ENCODE results near the gene IMPACT. TPM values are rescaled to one million over a fixed set of nuclear protein-coding genes. Genes with fewer than 3 reads are reported as not detected.

IMPACT gene
- total RNA-seq, 1 donor from 2014 or later = 31.5 TPM

- no peak overlapping the region for H3K4me3 ChIP-seq (ENCODE audit: low read depth, low read length)
- no peaks in the 10 kb centered on the region for H3K36me3 ChIP-seq (ENCODE audit: control insufficient read depth, insufficient read depth, low read length)
- no peak for TF ChIP-seq CTCF (IDR thresholded peaks at IDR 0.05; ENCODE audit: insufficient read depth, low read length, poor library complexity, severe bottlenecking)
- no peak for DNase-seq (ENCODE audit: low read depth)
- H3K27me3 ChIP-seq (ENCODE audit: control insufficient read depth, insufficient read depth, low read length) = peaks cover 4% of the 10 kb centered on the region
Observed at GRCh38 chr18:24485681-24486080, 59.2 kb downstream of the IMPACT start.

- no peaks in the 10 kb centered on the region for H3K36me3 ChIP-seq (ENCODE audit: control insufficient read depth, insufficient read depth, low read length)
- H3K4me3 ChIP-seq (ENCODE audit: low read depth, low read length) = no peak overlapping the region
- peaks cover 4% of the 10 kb centered on the region for H3K27me3 ChIP-seq (ENCODE audit: control insufficient read depth, insufficient read depth, low read length)
- TF ChIP-seq CTCF (IDR thresholded peaks at IDR 0.05; ENCODE audit: insufficient read depth, low read length, poor library complexity, severe bottlenecking) = no peak
- no peak for DNase-seq (ENCODE audit: low read depth)
Observed at GRCh38 chr18:24486684-24487083, 60.2 kb downstream of the IMPACT start.

DNA sequence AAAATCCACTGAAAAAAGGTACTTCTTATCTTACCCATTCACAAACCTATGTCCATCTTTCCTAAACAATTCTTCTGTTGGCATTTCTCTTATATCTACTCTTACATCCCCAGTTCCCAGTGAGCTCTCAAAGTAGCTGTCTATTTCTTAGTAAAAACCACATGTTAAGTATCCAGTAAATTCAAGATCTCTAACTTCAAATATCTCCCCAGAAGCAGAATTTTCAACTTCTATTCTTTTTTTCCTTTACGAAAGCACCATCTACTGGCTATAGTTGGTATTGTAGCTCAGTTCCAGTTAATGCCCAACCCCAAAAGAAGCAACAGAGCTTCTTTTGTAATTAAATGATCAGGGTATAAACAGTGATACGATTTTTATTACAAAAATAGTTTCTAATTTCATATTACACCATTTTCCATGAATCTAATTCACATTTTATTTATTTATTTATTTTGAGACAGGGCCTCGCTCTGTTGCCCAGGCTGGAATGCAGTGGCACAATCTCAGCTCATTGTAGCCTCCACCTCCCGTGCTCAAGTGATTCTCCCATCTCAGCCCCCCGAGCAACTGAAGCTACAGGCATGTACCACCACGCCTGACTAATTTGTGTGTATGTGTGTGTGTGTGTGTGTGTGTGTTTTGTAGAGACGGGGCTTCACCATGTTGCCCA lies 62.5 kb downstream of the IMPACT start:
- TF ChIP-seq CTCF (IDR thresholded peaks at IDR 0.05; ENCODE audit: insufficient read depth, low read length, poor library complexity, severe bottlenecking) = peak; percentile 66
- Histone ChIP-seq H3K27me3 (ENCODE audit: control insufficient read depth, insufficient read depth, low read length) (peaks cover 4% of the 10 kb centered on the region), H3K36me3 (ENCODE audit: control insufficient read depth, insufficient read depth, low read length) (no peaks in the 10 kb centered on the region), H3K4me3 (ENCODE audit: low read depth, low read length) (no peak overlapping the region)
- no peak for DNase-seq (ENCODE audit: low read depth)

DNA sequence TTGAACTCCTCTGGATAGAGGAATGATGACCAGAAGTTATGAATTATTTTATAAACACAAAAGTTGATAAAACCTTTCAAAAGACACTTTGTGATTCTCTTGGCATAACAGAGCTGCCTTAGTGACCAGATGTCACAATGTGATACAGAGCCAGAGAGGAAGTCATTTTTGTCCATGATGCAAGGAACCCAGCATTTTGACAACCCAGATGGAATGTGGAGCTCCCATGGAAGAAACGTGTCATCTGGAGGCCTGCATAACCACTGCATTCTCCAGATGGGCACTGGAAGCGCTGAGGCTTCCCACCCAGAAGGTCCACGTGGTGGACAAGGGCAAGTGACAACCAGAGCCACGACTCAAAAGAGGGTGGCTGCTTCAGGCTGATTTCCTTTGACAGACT lies 64.1 kb downstream of the IMPACT start:
- peaks cover 4% of the 10 kb centered on the region for H3K27me3 ChIP-seq (ENCODE audit: control insufficient read depth, insufficient read depth, low read length)
- no peak for DNase-seq (ENCODE audit: low read depth)
- TF ChIP-seq CTCF (IDR thresholded peaks at IDR 0.05; ENCODE audit: insufficient read depth, low read length, poor library complexity, severe bottlenecking) = no peak

DNA sequence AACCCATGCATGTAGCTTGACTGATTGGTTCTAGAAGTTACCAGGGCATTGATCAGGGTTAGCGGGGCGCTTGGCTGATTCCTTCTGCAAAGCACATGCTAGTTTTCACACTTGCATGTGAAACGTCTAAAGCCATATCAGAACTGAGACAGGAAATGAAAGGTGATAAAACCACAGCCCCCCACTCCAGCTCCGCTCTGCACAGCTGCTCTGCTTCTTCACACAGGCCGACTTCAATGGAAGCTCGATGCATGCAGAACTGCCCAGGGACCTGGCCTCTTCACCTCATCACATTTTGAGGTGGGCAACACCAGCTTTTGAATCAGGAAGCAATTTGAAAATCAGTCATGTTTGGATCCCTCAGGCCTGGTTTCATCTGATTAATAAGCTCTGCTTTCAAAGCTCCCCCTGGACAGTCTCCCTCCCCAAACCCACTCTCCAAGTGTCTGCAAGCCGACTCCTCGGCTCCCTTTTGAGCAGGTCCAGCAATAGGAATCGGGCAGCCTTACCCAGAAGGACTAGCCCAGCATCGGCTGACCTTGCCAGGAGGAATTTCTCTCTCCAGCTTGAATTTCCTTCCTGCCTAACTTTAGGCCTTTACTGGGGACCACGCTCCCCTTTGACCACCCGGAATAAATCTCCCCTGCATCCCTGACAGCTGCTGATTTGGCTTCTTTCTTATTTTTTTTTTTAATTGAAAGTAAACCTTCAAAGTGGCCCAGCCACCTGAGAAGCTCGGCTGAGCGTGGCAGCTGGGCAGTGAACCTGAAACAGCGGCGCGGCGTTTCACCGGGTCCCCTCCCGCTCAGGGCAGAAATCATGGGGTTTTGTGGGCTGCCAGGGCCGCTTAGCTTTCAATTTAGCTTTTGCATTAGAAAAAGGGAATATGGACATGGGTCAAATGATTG lies 65.7 kb downstream of the IMPACT start:
- H3K36me3 ChIP-seq (ENCODE audit: control insufficient read depth, insufficient read depth, low read length) = no peaks in the 10 kb centered on the region
- no peaks in the 10 kb centered on the region for H3K27me3 ChIP-seq (ENCODE audit: control insufficient read depth, insufficient read depth, low read length)
- no peak overlapping the region for H3K4me3 ChIP-seq (ENCODE audit: low read depth, low read length)
- no peak for TF ChIP-seq CTCF (IDR thresholded peaks at IDR 0.05; ENCODE audit: insufficient read depth, low read length, poor library complexity, severe bottlenecking)
- no peak for DNase-seq (ENCODE audit: low read depth)

More for the DNA sequence above, 64.1 kb downstream of the IMPACT start:
- Histone ChIP-seq H3K4me3 (ENCODE audit: low read depth, low read length) (no peak overlapping the region), H3K36me3 (ENCODE audit: control insufficient read depth, insufficient read depth, low read length) (no peaks in the 10 kb centered on the region)
